Osteoblast (primary cell): ENCODE results near the gene ABCA5. TPM values are rescaled to one million over a fixed set of nuclear protein-coding genes. Genes with fewer than 3 reads are reported as not detected.
A peak's percentile ranks its signal among the peaks of the same experiment; 100 is the strongest.

Source experiments
- DNase-seq: peaks from one replicate; pipeline ENCODE4 v3.0.0; 2011; ENCODE audit warnings: low spot score, mixed read lengths; ENCODE audit not compliant: insufficient read length; ENCODE audit errors: missing footprints
- H2AFZ ChIP-seq: 2 replicates; pipeline ENCODE4 v1.6.0; 2011; ENCODE audit warnings: mild to moderate bottlenecking, low read length
- H3K27ac ChIP-seq: 2 replicates; pipeline ENCODE4 v1.5.1; 2011; ENCODE audit warnings: mild to moderate bottlenecking, low read depth, low read length, moderate library complexity
- H3K27me3 ChIP-seq: 2 replicates; pipeline ENCODE4 v1.6.0; 2012; ENCODE audit warnings: mild to moderate bottlenecking, control low read depth, inconsistent platforms, low read length, moderate library complexity; ENCODE audit not compliant: insufficient read depth
- H3K36me3 ChIP-seq: 2 replicates; pipeline ENCODE4 v1.5.1; 2011; ENCODE audit warnings: mild to moderate bottlenecking, low read length, control low read depth, moderate library complexity; ENCODE audit not compliant: insufficient read depth
- H3K4me1 ChIP-seq: 2 replicates; pipeline ENCODE4 v1.5.1; 2011; ENCODE audit warnings: mild to moderate bottlenecking, low read length, control low read depth, moderate library complexity; ENCODE audit not compliant: insufficient read depth
- H3K4me2 ChIP-seq: 2 replicates; pipeline ENCODE4 v1.6.0; 2011; ENCODE audit warnings: mild to moderate bottlenecking, low read length; ENCODE audit not compliant: insufficient read depth
- H3K4me3 ChIP-seq: fragments of 200-600 bp; sonication (generic); 3 replicates; pipeline ENCODE4 v1.5.1; 2012; ENCODE audit warnings: mild to moderate bottlenecking, low read length, inconsistent platforms; ENCODE audit not compliant: insufficient read depth
- H3K79me2 ChIP-seq: 2 replicates; pipeline ENCODE4 v1.6.0; 2012; ENCODE audit warnings: mild to moderate bottlenecking, low read length, control low read depth, inconsistent platforms; ENCODE audit not compliant: insufficient read depth
- H3K9me3 ChIP-seq: 2 replicates; pipeline ENCODE4 v1.5.1; 2011; ENCODE audit warnings: low read depth, low read length, control low read depth
- H4K20me1 ChIP-seq: 2 replicates; pipeline ENCODE4 v1.6.0; 2012; ENCODE audit warnings: mild to moderate bottlenecking, low read length, control low read depth; ENCODE audit not compliant: insufficient read depth
- total RNA-seq: library from RNA; depleted of rRNA; stranded (reverse); fragments of >200 nt; gene quantifications from 2 replicates; pipeline ENCODE4 v1.2.3, GENCODE V29; 2012
- TF ChIP-seq, protein P1 (sequence below): IDR thresholded peaks from 2 replicates; pipeline ENCODE4 v1.5.1; 2011; ENCODE audit warnings: mild to moderate bottlenecking, low read depth, low read length, moderate library complexity; ENCODE audit errors: extremely low read depth

Gene ABCA5
- total RNA-seq, 1 donor = 22.4 TPM

- Histone ChIP-seq H4K20me1 (no peaks in the 10 kb centered on the region), H3K9me3 (no peaks in the 10 kb centered on the region), H3K79me2 (no peaks in the 10 kb centered on the region), H3K4me2 (peak overlapping the region; percentile 58), H2AFZ (no peak overlapping the region), H3K36me3 (no peaks in the 10 kb centered on the region), H3K27me3 (no peaks in the 10 kb centered on the region), H3K27ac (no peak overlapping the region), H3K4me3 (no peak overlapping the region), H3K4me1 (peaks cover 8% of the 10 kb centered on the region)
- TF ChIP-seq, protein P1, sequence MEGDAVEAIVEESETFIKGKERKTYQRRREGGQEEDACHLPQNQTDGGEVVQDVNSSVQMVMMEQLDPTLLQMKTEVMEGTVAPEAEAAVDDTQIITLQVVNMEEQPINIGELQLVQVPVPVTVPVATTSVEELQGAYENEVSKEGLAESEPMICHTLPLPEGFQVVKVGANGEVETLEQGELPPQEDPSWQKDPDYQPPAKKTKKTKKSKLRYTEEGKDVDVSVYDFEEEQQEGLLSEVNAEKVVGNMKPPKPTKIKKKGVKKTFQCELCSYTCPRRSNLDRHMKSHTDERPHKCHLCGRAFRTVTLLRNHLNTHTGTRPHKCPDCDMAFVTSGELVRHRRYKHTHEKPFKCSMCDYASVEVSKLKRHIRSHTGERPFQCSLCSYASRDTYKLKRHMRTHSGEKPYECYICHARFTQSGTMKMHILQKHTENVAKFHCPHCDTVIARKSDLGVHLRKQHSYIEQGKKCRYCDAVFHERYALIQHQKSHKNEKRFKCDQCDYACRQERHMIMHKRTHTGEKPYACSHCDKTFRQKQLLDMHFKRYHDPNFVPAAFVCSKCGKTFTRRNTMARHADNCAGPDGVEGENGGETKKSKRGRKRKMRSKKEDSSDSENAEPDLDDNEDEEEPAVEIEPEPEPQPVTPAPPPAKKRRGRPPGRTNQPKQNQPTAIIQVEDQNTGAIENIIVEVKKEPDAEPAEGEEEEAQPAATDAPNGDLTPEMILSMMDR = no peak
- DNase-seq = no peak
Observed at GRCh38 chr17:69246202-69246601, 80.7 kb downstream of the ABCA5 start.

DNA sequence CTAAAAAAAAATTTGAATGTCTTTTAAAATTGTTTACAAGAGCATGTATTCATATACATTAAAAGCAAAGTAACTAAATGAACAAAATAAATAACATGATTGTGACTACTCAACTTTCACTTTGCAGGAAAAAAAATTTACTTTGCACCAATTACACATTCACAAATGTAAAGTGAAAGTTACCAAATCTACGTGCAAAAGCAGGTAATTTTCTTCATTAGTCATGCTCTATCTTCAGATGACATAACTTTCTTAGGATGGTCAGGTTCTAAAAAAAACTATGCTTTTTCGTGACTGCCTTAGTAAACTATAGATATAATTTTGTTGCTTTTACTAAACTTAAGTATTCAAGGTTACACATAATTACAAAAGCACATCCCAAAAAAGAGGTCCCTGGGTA lies 81.3 kb downstream of the ABCA5 start:
- H3K36me3 ChIP-seq = no peaks in the 10 kb centered on the region
- H4K20me1 ChIP-seq = no peaks in the 10 kb centered on the region
- H3K27me3 ChIP-seq = no peaks in the 10 kb centered on the region
- H3K4me2 ChIP-seq = peak overlapping the region; percentile 58
- TF ChIP-seq, protein P1 = no peak
- peaks cover 8% of the 10 kb centered on the region for H3K4me1 ChIP-seq
- no peak for DNase-seq
- no peak overlapping the region for H2AFZ ChIP-seq
- no peaks in the 10 kb centered on the region for H3K9me3 ChIP-seq
- no peak overlapping the region for H3K4me3 ChIP-seq
- no peaks in the 10 kb centered on the region for H3K79me2 ChIP-seq
- H3K27ac ChIP-seq = no peak overlapping the region

DNA sequence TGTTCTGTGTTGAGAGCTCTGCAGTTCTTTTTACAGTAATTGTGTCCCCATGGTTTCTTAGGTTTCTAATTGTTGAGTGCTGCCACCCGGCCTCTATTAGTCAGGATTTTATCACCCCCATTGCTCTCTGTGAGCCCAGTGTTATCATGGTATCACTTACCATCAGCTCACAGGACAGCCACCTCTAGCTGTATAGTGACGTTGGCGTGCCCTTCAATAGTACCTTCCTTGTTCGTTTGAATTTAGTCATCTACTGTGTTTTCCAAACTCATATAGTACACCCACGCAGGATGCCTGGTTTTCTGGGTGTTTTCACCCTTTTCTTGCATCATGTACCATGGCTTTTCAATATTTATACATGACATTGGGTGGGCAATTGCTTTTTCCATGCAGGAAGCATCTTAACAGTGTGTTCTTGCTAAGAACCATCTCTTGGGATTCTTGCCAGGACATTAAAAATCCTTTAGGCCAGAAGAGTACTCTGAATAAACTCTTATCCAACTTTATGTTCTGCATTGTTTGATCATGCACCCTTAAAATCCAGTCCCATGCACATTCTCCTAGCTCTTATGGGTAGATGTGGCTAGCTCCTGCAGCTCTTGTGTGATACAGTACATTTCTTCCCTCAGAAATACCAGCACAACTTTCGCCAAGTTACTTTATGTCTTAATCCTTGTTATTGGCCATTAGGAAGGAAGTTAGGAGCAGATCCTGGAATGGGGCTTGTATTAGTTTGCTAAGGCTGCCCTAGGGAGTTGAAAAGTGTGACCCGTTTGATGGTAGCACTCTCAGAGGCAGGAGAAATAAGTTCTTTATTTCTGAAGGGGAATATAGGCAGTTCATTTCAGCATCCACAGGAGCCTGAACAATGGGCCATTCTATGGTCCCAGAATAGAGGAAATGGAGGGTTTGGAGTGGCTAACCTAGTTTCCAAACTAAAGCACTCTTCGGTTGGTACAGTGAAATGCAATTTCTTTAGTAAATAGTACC lies 87.0 kb downstream of the ABCA5 start:
- Histone ChIP-seq H3K4me1 (peaks cover 4% of the 10 kb centered on the region), H3K4me2 (no peak overlapping the region), H3K36me3 (no peaks in the 10 kb centered on the region), H3K27me3 (no peaks in the 10 kb centered on the region), H3K9me3 (no peaks in the 10 kb centered on the region), H3K27ac (no peak overlapping the region), H3K79me2 (no peaks in the 10 kb centered on the region), H3K4me3 (no peak overlapping the region), H4K20me1 (no peaks in the 10 kb centered on the region), H2AFZ (no peak overlapping the region)
- DNase-seq = no peak
- TF ChIP-seq, protein P1 = no peak

GRCh38 chr17:69236946-69237345 lies 90.0 kb downstream of the ABCA5 start:
- Histone ChIP-seq H3K27ac (no peak overlapping the region), H3K4me2 (no peak overlapping the region), H3K79me2 (no peaks in the 10 kb centered on the region), H3K4me1 (peaks cover 4% of the 10 kb centered on the region), H3K4me3 (no peak overlapping the region), H3K9me3 (peaks cover 2% of the 10 kb centered on the region), H3K36me3 (no peaks in the 10 kb centered on the region), H4K20me1 (no peaks in the 10 kb centered on the region), H2AFZ (no peak overlapping the region), H3K27me3 (no peaks in the 10 kb centered on the region)
- TF ChIP-seq, protein P1 = no peak
- DNase-seq = no peak
